Measurements from ENCODE around the gene HERC3.

- no peak for TF ChIP-seq CTCF (IDR thresholded peaks at IDR 0.05)
- TF ChIP-seq EZH2 (IDR thresholded peaks at IDR 0.05; ENCODE audit: borderline replicate concordance, insufficient read depth, low read depth, low read length, poor library complexity, severe bottlenecking), result no peak
These were observed 110.5 kb downstream of the HERC3 start for GRCh38 chr4:88702782-88703181.
